ENCODE results near the gene GMDS. TPM values are rescaled to one million over a fixed set of nuclear protein-coding genes. Genes with fewer than 3 reads are reported as not detected.

GMDS gene
- total and polyA plus RNA-seq, 2 donors (not counting 1 experiment from before 2014, with no cell fraction given): 12.7 to 34.5 TPM

DNA sequence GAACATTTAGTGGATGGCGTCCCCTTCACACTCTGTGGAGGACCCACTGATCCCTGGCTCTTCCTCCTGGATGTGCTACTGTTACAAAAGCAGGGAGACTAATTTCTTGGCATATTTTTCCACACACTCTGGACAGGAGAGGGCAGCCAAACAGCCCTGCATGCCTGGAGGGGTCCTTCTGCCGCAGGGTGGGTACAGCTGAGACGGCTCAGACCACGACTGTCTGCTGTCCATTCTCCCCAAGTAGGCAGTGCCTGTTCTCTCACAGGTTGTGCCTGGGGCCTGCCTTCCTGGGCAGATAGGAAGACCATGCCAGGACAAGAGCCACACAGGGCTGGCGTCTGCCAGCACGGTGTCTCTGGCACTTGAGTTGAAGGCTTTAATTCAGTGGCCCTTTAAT, 375.6 kb downstream of the GMDS start:
- no peak overlapping the region for H3K4me2 ChIP-seq (ENCODE audit: extremely low read depth, insufficient read depth, low read length)
- no peak overlapping the region for H3K27ac ChIP-seq (ENCODE audit: insufficient read depth, low read length)
- H3K79me2 ChIP-seq (ENCODE audit: control insufficient read depth, insufficient read depth, low read length): no peaks in the 10 kb centered on the region
- no peaks in the 10 kb centered on the region for H3K36me3 ChIP-seq (ENCODE audit: control insufficient read depth, insufficient read depth, low read length)
- H3K4me1 ChIP-seq (ENCODE audit: control insufficient read depth, extremely low read depth, insufficient read depth, low read length): peaks cover 10% of the 10 kb centered on the region
- H3K27me3 ChIP-seq (ENCODE audit: control insufficient read depth, insufficient read depth, low read length): no peaks in the 10 kb centered on the region
- no peak overlapping the region for H3K4me3 ChIP-seq (replicated peaks in 1 of 4; ENCODE audit: control extremely low read depth in 1 of 4, insufficient read depth in 1 of 4, low read depth in 3 of 4, low read length in 4 of 4)
- H3K9me3 ChIP-seq (ENCODE audit: control insufficient read depth, insufficient read depth, low read depth, low read length): no peaks in the 10 kb centered on the region
- TF ChIP-seq, protein P1, sequence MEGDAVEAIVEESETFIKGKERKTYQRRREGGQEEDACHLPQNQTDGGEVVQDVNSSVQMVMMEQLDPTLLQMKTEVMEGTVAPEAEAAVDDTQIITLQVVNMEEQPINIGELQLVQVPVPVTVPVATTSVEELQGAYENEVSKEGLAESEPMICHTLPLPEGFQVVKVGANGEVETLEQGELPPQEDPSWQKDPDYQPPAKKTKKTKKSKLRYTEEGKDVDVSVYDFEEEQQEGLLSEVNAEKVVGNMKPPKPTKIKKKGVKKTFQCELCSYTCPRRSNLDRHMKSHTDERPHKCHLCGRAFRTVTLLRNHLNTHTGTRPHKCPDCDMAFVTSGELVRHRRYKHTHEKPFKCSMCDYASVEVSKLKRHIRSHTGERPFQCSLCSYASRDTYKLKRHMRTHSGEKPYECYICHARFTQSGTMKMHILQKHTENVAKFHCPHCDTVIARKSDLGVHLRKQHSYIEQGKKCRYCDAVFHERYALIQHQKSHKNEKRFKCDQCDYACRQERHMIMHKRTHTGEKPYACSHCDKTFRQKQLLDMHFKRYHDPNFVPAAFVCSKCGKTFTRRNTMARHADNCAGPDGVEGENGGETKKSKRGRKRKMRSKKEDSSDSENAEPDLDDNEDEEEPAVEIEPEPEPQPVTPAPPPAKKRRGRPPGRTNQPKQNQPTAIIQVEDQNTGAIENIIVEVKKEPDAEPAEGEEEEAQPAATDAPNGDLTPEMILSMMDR (conservative IDR thresholded peaks at IDR 0.05 in 1 of 2, IDR thresholded peaks at IDR 0.05 in 1 of 2; ENCODE audit: low read depth in 1 of 2, low read length in 2 of 2): no peak
- no peak for TF ChIP-seq EZH2 (IDR thresholded peaks at IDR 0.05; ENCODE audit: low read length, missing control alignments)
- no peak overlapping the region for H2AFZ ChIP-seq (ENCODE audit: low read length)
- H3K9ac ChIP-seq (ENCODE audit: insufficient read depth, low read length): no peak overlapping the region
- DNase-seq (ENCODE audit: low read depth in 2 of 2): no peak
- H4K20me1 ChIP-seq (ENCODE audit: control insufficient read depth, extremely low read depth, insufficient read depth, low read length): no peaks in the 10 kb centered on the region

DNA sequence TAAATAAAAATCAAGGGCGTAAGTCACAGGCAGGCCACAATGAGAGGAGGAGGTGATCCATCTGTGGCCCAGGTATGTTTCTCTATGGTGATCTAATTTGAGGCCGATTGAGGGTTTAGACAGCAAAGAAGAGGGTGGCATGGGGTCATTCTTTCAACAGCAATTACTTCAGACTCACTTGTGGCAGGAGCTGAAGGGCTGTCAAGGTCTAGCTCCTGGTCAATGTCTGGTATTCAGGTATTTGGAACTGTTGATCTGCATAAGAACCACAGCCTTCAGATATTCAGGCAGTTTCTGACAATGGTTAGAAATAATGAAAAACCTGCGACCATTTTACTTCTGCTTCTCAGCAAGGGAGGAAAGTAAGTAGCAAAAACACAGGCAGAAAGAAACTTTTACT, 376.1 kb downstream of the GMDS start:
- H3K4me3 ChIP-seq (replicated peaks in 1 of 4; ENCODE audit: control extremely low read depth in 1 of 4, insufficient read depth in 1 of 4, low read depth in 3 of 4, low read length in 4 of 4): no peak overlapping the region
- no peaks in the 10 kb centered on the region for H3K79me2 ChIP-seq (ENCODE audit: control insufficient read depth, insufficient read depth, low read length)
- H3K4me1 ChIP-seq (ENCODE audit: control insufficient read depth, extremely low read depth, insufficient read depth, low read length): peaks cover 10% of the 10 kb centered on the region
- no peak overlapping the region for H3K4me2 ChIP-seq (ENCODE audit: extremely low read depth, insufficient read depth, low read length)
- no peaks in the 10 kb centered on the region for H3K9me3 ChIP-seq (ENCODE audit: control insufficient read depth, insufficient read depth, low read depth, low read length)
- TF ChIP-seq, protein P1 (conservative IDR thresholded peaks at IDR 0.05 in 1 of 2, IDR thresholded peaks at IDR 0.05 in 1 of 2; ENCODE audit: low read depth in 1 of 2, low read length in 2 of 2): no peak
- TF ChIP-seq EZH2 (IDR thresholded peaks at IDR 0.05; ENCODE audit: low read length, missing control alignments): no peak
- no peak for DNase-seq (ENCODE audit: low read depth in 2 of 2)
- no peaks in the 10 kb centered on the region for H4K20me1 ChIP-seq (ENCODE audit: control insufficient read depth, extremely low read depth, insufficient read depth, low read length)
- H3K9ac ChIP-seq (ENCODE audit: insufficient read depth, low read length): no peak overlapping the region
- H3K27ac ChIP-seq (ENCODE audit: insufficient read depth, low read length): no peak overlapping the region
- H3K27me3 ChIP-seq (ENCODE audit: control insufficient read depth, insufficient read depth, low read length): no peaks in the 10 kb centered on the region
- no peak overlapping the region for H2AFZ ChIP-seq (ENCODE audit: low read length)
- H3K36me3 ChIP-seq (ENCODE audit: control insufficient read depth, insufficient read depth, low read length): no peaks in the 10 kb centered on the region

DNA sequence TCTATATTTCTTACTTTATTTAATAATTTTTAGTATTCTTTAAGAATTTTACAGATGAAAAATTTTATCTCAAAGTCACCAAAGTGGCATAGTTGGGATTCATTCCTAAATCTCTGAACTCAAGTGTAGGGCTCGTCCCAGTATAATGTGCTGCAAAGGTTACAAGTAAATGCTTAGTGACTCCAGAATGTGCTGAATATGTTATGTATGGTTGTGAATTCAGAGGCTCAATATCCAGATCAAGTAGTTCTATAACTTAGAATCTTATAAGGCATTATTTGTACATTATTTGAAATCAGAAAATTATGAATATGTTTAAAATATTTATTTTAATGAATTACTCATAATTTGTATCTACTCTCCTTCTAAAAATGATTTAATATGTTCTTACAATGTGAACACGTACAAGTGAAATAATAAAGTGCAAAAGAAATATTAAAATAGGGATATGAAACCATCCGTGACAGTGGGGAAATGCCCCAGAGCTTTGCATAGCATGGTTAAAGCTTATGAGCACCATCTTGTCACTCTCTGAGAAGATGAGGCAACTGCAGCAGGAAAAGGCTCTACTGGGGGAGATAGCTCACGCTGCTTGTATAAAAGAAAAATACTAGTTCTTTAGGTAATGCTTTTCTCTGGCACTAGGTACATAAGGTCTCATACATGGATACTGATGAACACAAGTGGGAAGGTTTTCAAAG, 376.7 kb downstream of the GMDS start:
- no peak for TF ChIP-seq EZH2 (IDR thresholded peaks at IDR 0.05; ENCODE audit: low read length, missing control alignments)
- TF ChIP-seq, protein P1 (conservative IDR thresholded peaks at IDR 0.05 in 1 of 2, IDR thresholded peaks at IDR 0.05 in 1 of 2; ENCODE audit: low read depth in 1 of 2, low read length in 2 of 2): no peak
- Histone ChIP-seq H3K36me3 (ENCODE audit: control insufficient read depth, insufficient read depth, low read length) (no peaks in the 10 kb centered on the region), H3K9ac (ENCODE audit: insufficient read depth, low read length) (no peak overlapping the region), H3K27me3 (ENCODE audit: control insufficient read depth, insufficient read depth, low read length) (no peaks in the 10 kb centered on the region), H3K4me1 (ENCODE audit: control insufficient read depth, extremely low read depth, insufficient read depth, low read length) (peaks cover 10% of the 10 kb centered on the region), H4K20me1 (ENCODE audit: control insufficient read depth, extremely low read depth, insufficient read depth, low read length) (no peaks in the 10 kb centered on the region), H2AFZ (ENCODE audit: low read length) (no peak overlapping the region), H3K9me3 (ENCODE audit: control insufficient read depth, insufficient read depth, low read depth, low read length) (no peaks in the 10 kb centered on the region), H3K4me3 (replicated peaks in 1 of 4; ENCODE audit: control extremely low read depth in 1 of 4, insufficient read depth in 1 of 4, low read depth in 3 of 4, low read length in 4 of 4) (no peak overlapping the region), H3K4me2 (ENCODE audit: extremely low read depth, insufficient read depth, low read length) (no peak overlapping the region), H3K27ac (ENCODE audit: insufficient read depth, low read length) (no peak overlapping the region), H3K79me2 (ENCODE audit: control insufficient read depth, insufficient read depth, low read length) (no peaks in the 10 kb centered on the region)
- no peak for DNase-seq (ENCODE audit: low read depth in 2 of 2)

Data from fibroblast of lung (primary cell).